Left lung (tissue), 10 donors: ENCODE results near the gene MMUT. TPM values are rescaled to one million over a fixed set of nuclear protein-coding genes. Genes with fewer than 3 reads are reported as not detected.
A peak's percentile ranks its signal among the peaks of the same experiment; 100 is the strongest.
"Not testable (repeated sequence)": the region's sequence is repeated elsewhere in the genome, so short reads cannot be mapped to it uniquely, and the experiment has no call there.

Experiments used
- ATAC-seq: fragments of 200-7000 bp; cut with Tn5 transposase; one replicate; pipeline ENCODE4 v1.9.1; 2020; ENCODE audit warnings: moderate library complexity
- DNase-seq, 4 donors: peaks; one replicate each; pipeline ENCODE4 v3.0.0-alpha.2; 2013 to 2020
- H3K27ac ChIP-seq, 2 donors: fragments of 200-600 bp; sonication (generic) in 1 of 2; one replicate each; pipeline versions ENCODE4 v1.5.0 to v1.8.0; 2020 to 2021
- H3K27me3 ChIP-seq, 2 donors: fragments of 200-600 bp; sonication (generic) in 1 of 2; one replicate each; pipeline versions ENCODE4 v1.5.0 to v1.8.0; 2020 to 2021
- H3K36me3 ChIP-seq, 2 donors: fragments of 200-600 bp; sonication (generic) in 1 of 2; one replicate each; pipeline versions ENCODE4 v1.5.0 to v1.8.0; 2020 to 2021
- H3K4me1 ChIP-seq, 2 donors: fragments of 200-600 bp; one replicate each; pipeline ENCODE4 v1.8.0; 2021
- H3K4me3 ChIP-seq, 2 donors: fragments of 200-600 bp; sonication (generic) in 1 of 2; one replicate each; pipeline versions ENCODE4 v1.5.0 to v1.8.0; 2020 to 2021; ENCODE audit warnings: mild to moderate bottlenecking in 1 of 2
- H3K9me3 ChIP-seq, 2 donors: fragments of 200-600 bp; sonication (generic) in 1 of 2; one replicate each; pipeline versions ENCODE4 v1.5.0 to v1.8.0; 2020 to 2021
- intact Hi-C, 2 donors: fragments of 100-400 bp; cut with DNase I; formaldehyde crosslinking; loops; one replicate each; pipeline versions ENCODE4 v1.11.2 to v1.14.2; 2022
- polyA plus RNA-seq, 6 donors: library from polyadenylated mRNA; unstranded; fragments of 120-200 nt; gene quantifications; one replicate each; pipeline ENCODE4 v1.2.1, GENCODE V29; 2013; ENCODE audit not compliant: insufficient read length in 6 of 6
- total RNA-seq, 2 donors: library from RNA; stranded (reverse); fragmentation: NEBNext Ultra II Directional; extraction: Animal tissue kit (Norgen Biotek cat#: 25700); gene quantifications; one replicate each; pipeline ENCODE4 v1.2.1, GENCODE V29; 2021
- TF ChIP-seq, protein P1 (sequence below), 2 donors: fragments of 200-600 bp; sonication (generic) in 1 of 2; IDR thresholded peaks; one replicate each; pipeline versions ENCODE4 v1.5.0 to v1.8.0; 2021; ENCODE audit warnings: antibody characterized with exemption in 2 of 2
- donor health status: DM: no; HTN: yes; CAD: no.
- donor health status: DM: no; HTN: no; CAD: no.

MMUT gene
- total and polyA plus RNA-seq, 8 donors, result 20.6 to 45.7 (median 33.9) TPM

DNA sequence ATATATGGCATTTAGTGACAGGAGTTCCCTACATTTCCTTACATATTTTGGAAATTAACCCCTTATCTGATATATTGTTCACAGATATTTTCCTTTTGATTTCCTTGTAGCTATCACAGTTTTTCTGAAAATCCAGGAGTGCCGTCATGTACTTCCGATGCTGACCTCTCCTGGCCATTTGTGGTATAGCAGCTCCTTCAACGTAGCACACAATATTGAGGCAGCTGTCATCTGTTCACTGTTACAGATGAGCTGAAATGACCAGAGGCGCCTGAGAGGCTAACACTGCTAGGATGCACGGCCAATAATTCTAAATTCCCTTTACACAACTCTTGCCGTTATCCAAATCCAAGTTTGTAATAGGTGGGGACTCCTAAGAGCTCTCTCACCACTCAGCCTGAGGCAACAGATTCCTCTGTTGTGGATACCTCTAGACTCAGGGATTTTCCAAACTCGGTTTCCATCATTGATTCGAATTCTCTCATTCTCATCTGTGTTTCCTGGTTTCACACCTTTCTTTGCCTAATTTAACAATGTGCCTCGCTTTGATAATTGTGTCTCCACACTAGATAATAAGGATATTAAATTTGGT, 53.0 kb downstream of the MMUT start:
- Histone ChIP-seq H3K27ac (no peak overlapping the region), H3K9me3 (no peaks in the 10 kb centered on the region), H3K36me3 (no peaks in the 10 kb centered on the region), H3K27me3 (no peaks in the 10 kb centered on the region), H3K4me3 (no peak overlapping the region), H3K4me1 (no peaks in the 10 kb centered on the region)
- TF ChIP-seq, protein P1, sequence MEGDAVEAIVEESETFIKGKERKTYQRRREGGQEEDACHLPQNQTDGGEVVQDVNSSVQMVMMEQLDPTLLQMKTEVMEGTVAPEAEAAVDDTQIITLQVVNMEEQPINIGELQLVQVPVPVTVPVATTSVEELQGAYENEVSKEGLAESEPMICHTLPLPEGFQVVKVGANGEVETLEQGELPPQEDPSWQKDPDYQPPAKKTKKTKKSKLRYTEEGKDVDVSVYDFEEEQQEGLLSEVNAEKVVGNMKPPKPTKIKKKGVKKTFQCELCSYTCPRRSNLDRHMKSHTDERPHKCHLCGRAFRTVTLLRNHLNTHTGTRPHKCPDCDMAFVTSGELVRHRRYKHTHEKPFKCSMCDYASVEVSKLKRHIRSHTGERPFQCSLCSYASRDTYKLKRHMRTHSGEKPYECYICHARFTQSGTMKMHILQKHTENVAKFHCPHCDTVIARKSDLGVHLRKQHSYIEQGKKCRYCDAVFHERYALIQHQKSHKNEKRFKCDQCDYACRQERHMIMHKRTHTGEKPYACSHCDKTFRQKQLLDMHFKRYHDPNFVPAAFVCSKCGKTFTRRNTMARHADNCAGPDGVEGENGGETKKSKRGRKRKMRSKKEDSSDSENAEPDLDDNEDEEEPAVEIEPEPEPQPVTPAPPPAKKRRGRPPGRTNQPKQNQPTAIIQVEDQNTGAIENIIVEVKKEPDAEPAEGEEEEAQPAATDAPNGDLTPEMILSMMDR (IDR thresholded peaks at IDR 0.05), result peak; percentile 73 to 83
- DNase-seq, result peak in 3 of 4 donors; percentile 36 to 76 (median 64)
- peak; percentile 91 for ATAC-seq
- intact Hi-C loops, result no loop called here

DNA sequence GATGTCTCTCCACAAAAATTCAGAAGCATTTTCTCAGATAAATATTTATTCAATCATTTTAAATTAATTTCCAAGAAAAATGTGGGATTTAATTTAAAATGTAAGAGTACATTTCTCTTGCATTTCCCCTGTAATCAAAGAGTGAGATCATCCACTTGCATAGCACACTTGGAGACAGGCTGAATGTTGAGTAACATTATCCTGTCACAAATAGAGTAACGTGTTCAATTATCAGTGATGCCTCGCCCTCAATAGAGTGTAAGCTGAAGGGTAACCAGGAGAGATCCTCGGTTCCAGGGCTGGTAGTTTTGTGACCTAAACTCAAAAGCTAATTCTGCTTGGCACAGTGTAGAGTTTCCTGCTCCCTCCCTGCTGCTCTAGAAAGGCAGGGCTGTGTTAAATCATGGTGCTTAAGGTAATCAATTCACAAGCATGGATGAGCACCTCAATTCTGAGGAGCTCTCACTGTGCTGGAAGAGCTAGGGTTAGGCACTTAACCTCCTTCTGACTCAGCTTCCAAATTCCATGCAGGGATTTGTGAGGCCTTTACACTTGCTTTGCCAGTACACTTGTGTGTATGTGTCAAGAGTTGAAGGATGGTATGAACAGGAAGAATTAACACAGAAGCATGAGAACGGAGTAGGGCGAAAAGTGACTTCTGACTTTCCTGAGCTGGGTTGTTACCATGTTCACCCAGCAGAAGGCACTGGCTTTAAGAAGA, 56.6 kb downstream of the MMUT start:
- Histone ChIP-seq H3K27ac (no peak overlapping the region), H3K36me3 (no peaks in the 10 kb centered on the region), H3K27me3 (no peaks in the 10 kb centered on the region), H3K4me1 (no peaks in the 10 kb centered on the region), H3K4me3 (no peak overlapping the region), H3K9me3 (no peaks in the 10 kb centered on the region)
- TF ChIP-seq, protein P1 (IDR thresholded peaks at IDR 0.05), result no peak
- ATAC-seq (no peak), DNase-seq (no peak)
- intact Hi-C loops, result no loop called here

DNA sequence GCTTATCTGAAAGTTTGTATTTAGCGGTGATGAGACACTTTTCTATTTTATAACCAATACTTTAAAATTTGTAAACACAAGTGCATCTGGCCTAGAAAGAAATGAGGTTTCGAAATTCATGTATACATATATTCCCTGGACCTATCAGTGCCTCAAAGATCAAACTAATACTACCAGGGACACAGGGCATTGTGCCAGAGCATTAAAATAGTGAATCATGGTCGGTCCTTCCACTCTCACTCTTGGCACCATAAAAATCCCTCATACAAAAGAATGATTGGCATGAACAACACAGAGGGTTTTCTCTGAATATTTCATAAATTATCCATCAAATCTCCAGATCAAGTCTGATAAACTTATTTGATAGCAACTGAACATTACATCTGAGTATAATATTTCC, 62.0 kb downstream of the MMUT start:
- Histone ChIP-seq H3K4me3 (no peak overlapping the region), H3K9me3 (no peaks in the 10 kb centered on the region), H3K27me3 (no peaks in the 10 kb centered on the region), H3K4me1 (no peaks in the 10 kb centered on the region), H3K27ac (no peak overlapping the region), H3K36me3 (no peaks in the 10 kb centered on the region)
- TF ChIP-seq, protein P1 (IDR thresholded peaks at IDR 0.05), result no peak
- ATAC-seq (no peak), DNase-seq (no peak)
- intact Hi-C loops, result no loop called here

DNA sequence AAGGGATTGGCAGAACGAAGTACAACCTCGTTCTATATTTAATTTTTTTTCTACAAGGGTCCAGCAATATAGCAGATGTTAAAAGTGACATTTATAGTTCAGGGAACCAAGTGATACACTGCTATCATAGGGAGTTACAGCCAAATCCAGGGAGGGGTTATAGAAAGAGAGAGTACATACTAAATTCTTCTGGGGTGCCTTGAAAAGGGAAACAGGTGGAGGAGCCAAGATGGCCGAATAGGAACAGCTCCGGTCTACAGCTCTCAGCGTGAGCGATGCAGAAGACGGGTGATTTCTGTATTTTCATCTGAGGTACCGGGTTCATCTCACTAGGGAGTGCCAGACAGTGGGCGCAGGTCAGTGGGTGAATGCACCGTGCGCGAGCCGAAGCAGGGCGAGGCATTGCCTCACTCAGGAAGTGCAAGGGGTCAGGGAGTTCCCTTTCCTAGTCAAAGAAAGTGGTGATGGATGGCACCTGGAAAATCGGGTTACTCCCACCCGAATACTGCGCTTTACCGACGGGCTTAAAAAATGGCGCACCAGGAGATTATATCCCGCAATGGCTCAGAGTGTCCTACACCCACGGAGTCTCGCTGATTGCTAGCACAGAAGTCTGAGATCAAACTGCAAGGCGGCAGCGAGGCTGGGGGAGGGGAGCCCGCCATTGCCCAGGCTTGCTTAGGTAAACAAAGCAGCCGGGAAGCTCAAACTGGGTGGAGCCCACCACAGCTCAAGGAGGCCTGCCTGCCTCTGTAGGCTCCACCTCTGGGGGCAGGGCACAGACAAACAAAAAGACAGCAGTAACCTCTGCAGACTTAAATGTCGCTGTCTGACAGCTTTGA, 76.2 kb downstream of the MMUT start:
- H3K36me3 ChIP-seq, H3K27me3 ChIP-seq, H3K27ac ChIP-seq, ATAC-seq, H3K9me3 ChIP-seq, H3K4me3 ChIP-seq, intact Hi-C loops, H3K4me1 ChIP-seq, DNase-seq: not testable (repeated sequence)

DNA sequence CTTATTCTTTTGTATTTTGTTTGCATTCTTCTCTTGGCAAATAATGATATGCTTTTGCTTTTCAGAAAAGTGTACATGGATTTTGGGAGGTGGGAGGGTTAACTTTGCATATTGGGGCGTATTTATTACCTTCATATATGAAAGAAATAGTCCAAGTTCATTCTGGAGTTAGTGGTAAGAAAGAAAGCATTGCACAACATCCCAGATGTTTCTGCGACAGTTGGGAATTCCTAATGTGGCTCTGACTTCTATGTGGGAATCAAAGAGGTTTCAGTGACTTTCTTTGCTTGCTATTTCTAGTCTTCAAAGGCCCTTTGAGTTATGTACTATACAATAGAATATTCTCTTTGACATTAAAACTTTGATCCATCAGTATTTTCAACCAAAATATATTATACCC, 78.1 kb downstream of the MMUT start:
- Histone ChIP-seq H3K9me3 (peaks cover 0 to 1% of the 10 kb centered on the region in 2 donors), H3K4me3 (no peak overlapping the region), H3K27ac (no peak overlapping the region), H3K36me3 (no peaks in the 10 kb centered on the region), H3K27me3 (no peaks in the 10 kb centered on the region), H3K4me1 (no peaks in the 10 kb centered on the region)
- ATAC-seq, result no peak
- TF ChIP-seq, protein P1 (IDR thresholded peaks at IDR 0.05), result no peak
- intact Hi-C loops, result no loop called here
- DNase-seq, result peak in 2 of 4 donors; percentile 14 to 20

Other genes with a start within 250 kb of the MMUT start
- 1 to 10 TPM; 3.8 to 7.1 TPM for gene CENPQ, start 117 bp upstream of the MMUT start, total RNA-seq
- gene CENPQ, start 117 bp upstream of the MMUT start, polyA plus RNA-seq, result 10 to 100 TPM in 5 of 6 donors, 1 to 10 TPM in 1; 9.0 to 18.3 (median 13.3) TPM
- gene GLYATL3, start 36.7 kb upstream of the MMUT start, total RNA-seq, result not detected
- not detected for gene GLYATL3, start 36.7 kb upstream of the MMUT start, polyA plus RNA-seq
- 1 to 10 TPM; 7.0 to 10.0 TPM for gene C6orf141, start 87.4 kb upstream of the MMUT start, total RNA-seq
- gene C6orf141, start 87.4 kb upstream of the MMUT start, polyA plus RNA-seq, result 1 to 10 TPM; 3.0 to 6.3 (median 4.7) TPM
- gene RHAG, start 173.6 kb upstream of the MMUT start, total RNA-seq, result not detected
- 1 to 10 TPM; 1.4 to 2.2 (median 1.9) TPM for gene RHAG, start 173.6 kb upstream of the MMUT start, polyA plus RNA-seq